ENCODE data around the gene FAM89A.

- TF ChIP-seq POLR2A (IDR thresholded peaks at IDR 0.05; ENCODE audit: low read length) (no peak), GATA1 (IDR thresholded peaks at IDR 0.05; ENCODE audit: low read depth, low read length) (no peak)
Measured at GRCh38 chr1:231072502-231073094, 32.5 kb upstream of the FAM89A start.
